IMR-90 (cell line): ENCODE data around the gene CEBPZ. TPM values are rescaled to one million over a fixed set of nuclear protein-coding genes. Genes with fewer than 3 reads are reported as not detected.
A peak's percentile ranks its signal among the peaks of the same experiment; 100 is the strongest.

Experiments used
- ATAC-seq: fragments of 200-7000 bp; cut with Tn5 transposase; 2 replicates; pipeline ENCODE4 v1.9.1; 2020; ENCODE audit warnings: low read depth, mild to moderate bottlenecking, moderate library complexity
- BruUV-seq: library from RNA; stranded (reverse); fragments of 400-500 nt; replicated peaks from 2 replicates; lab custom pipeline; 2021; lab: Mats Ljungman, UMichigan
- CTCF ChIA-PET: fragments of 300-600 bp; formaldehyde crosslinking; extraction: SDS; loops from one replicate; lab custom pipeline; 2021; ENCODE audit warnings: antibody characterized with exemption; lab: Yijun Ruan, JAX
- POLR2A ChIA-PET: fragments of 300-600 bp; sonication (Branson Sonifier 250); formaldehyde crosslinking; loops from one replicate; lab custom pipeline; 2022; ENCODE audit warnings: antibody characterized with exemption; ENCODE audit not compliant: unreplicated experiment; lab: Charles Lee
- DNase-seq: peaks from one replicate; pipeline ENCODE4 v3.0.0; 2013
- H2AFZ ChIP-seq: replicated peaks from 2 replicates; pipeline ENCODE3; 2013; ENCODE audit warnings: low read length, mild to moderate bottlenecking; ENCODE audit not compliant: poor library complexity
- H2AK5ac ChIP-seq: 2 replicates; pipeline ENCODE4 v1.6.1; 2013; ENCODE audit warnings: low read depth, low read length, inconsistent platforms
- H2AK9ac ChIP-seq: replicated peaks from 2 replicates; pipeline ENCODE3; 2013; ENCODE audit warnings: mild to moderate bottlenecking, low read depth, low read length, moderate library complexity; ENCODE audit not compliant: poor library complexity
- H2BK120ac ChIP-seq: 2 replicates; pipeline ENCODE4 v1.6.1; 2013; ENCODE audit warnings: low read depth, low read length, inconsistent platforms
- H2BK15ac ChIP-seq: 3 replicates; pipeline ENCODE4 v1.6.1; 2013; ENCODE audit warnings: low read depth, low read length, inconsistent platforms
- H2BK20ac ChIP-seq: 2 replicates; pipeline ENCODE4 v1.6.1; 2013; ENCODE audit warnings: low read depth, mild to moderate bottlenecking, inconsistent platforms, low read length, moderate library complexity
- H2BK5ac ChIP-seq: 2 replicates; pipeline ENCODE4 v1.6.1; 2013; ENCODE audit warnings: mild to moderate bottlenecking, low read depth, low read length, inconsistent platforms; ENCODE audit not compliant: poor library complexity, severe bottlenecking
- H3K14ac ChIP-seq: replicated peaks from 2 replicates; pipeline ENCODE4 v1.6.1; 2013; ENCODE audit warnings: low read depth, low read length, inconsistent platforms
- H3K18ac ChIP-seq: 2 replicates; pipeline ENCODE4 v1.6.1; 2013; ENCODE audit warnings: low read depth, low read length, control low read depth
- H3K23ac ChIP-seq: 2 replicates; pipeline ENCODE4 v1.6.1; 2013; ENCODE audit warnings: low read depth, low read length, inconsistent platforms
- H3K27ac ChIP-seq: 2 replicates; pipeline ENCODE4 v1.5.1; 2013; ENCODE audit warnings: mild to moderate bottlenecking, control low read depth, low read length; ENCODE audit not compliant: insufficient read depth
- H3K27me3 ChIP-seq: 2 replicates; pipeline ENCODE4 v1.6.1; 2013; ENCODE audit warnings: low read length; ENCODE audit not compliant: control insufficient read depth, insufficient read depth
- H3K36me3 ChIP-seq: 2 replicates; pipeline ENCODE4 v1.6.1; 2013; ENCODE audit warnings: low read length, mixed read lengths; ENCODE audit not compliant: control insufficient read depth, insufficient read depth
- H3K4ac ChIP-seq: 2 replicates; pipeline ENCODE4 v1.6.1; 2013; ENCODE audit warnings: low read depth, low read length, inconsistent platforms
- H3K4me1 ChIP-seq: 2 replicates; pipeline ENCODE4 v1.6.1; 2013; ENCODE audit warnings: low read length, mixed read lengths; ENCODE audit not compliant: control insufficient read depth, insufficient read depth
- H3K4me2 ChIP-seq: 2 replicates; pipeline ENCODE4 v1.6.1; 2013; ENCODE audit warnings: low read depth, mild to moderate bottlenecking, control low read depth, low read length, moderate library complexity
- H3K4me3 ChIP-seq: 2 replicates; pipeline ENCODE4 v1.5.1; 2013; ENCODE audit warnings: low read depth, mild to moderate bottlenecking, control low read depth, low read length, moderate library complexity; ENCODE audit not compliant: insufficient read depth
- H3K56ac ChIP-seq: 2 replicates; pipeline ENCODE4 v1.6.1; 2013; ENCODE audit warnings: low read length, inconsistent platforms; ENCODE audit not compliant: insufficient read depth; ENCODE audit errors: extremely low read depth
- H3K79me1 ChIP-seq, 2 experiments: 2 replicates each; pipeline ENCODE4 v1.6.1; 2013; ENCODE audit warnings: low read length in 2 of 2, inconsistent platforms in 1 of 2, low read depth in 1 of 2
- H3K9ac ChIP-seq: 2 replicates; pipeline ENCODE4 v1.6.1; 2013; ENCODE audit warnings: low read depth, low read length, control low read depth
- H3K9me1 ChIP-seq: 2 replicates; pipeline ENCODE4 v1.6.1; 2013; ENCODE audit warnings: low read length, inconsistent platforms; ENCODE audit not compliant: insufficient read depth
- H3K9me3 ChIP-seq: 2 replicates; pipeline ENCODE4 v1.6.1; 2013; ENCODE audit warnings: low read length; ENCODE audit not compliant: control insufficient read depth, insufficient read depth
- H4K20me1 ChIP-seq: 2 replicates; pipeline ENCODE4 v1.6.1; 2013; ENCODE audit warnings: low read length, inconsistent platforms; ENCODE audit not compliant: insufficient read depth
- H4K5ac ChIP-seq: 2 replicates; pipeline ENCODE4 v1.6.1; 2013; ENCODE audit warnings: mild to moderate bottlenecking, low read depth, low read length, control low read depth
- H4K8ac ChIP-seq, 2 experiments: 2 replicates each; pipeline ENCODE4 v1.6.1; 2013; ENCODE audit warnings: low read depth in 2 of 2, low read length in 2 of 2, control low read depth in 1 of 2, inconsistent platforms in 1 of 2
- H4K91ac ChIP-seq: 2 replicates; pipeline ENCODE4 v1.6.1; 2013; ENCODE audit warnings: low read depth, low read length, inconsistent platforms; ENCODE audit not compliant: insufficient read depth
- CEBPB ChIP-seq: IDR thresholded peaks from 2 replicates; pipeline ENCODE4 v1.6.1; 2012; ENCODE audit warnings: low read depth, low read length, improper control_type of control experiment
- CHD1 ChIP-seq: IDR thresholded peaks from 2 replicates; pipeline ENCODE4 v1.6.1; 2012; ENCODE audit warnings: low read depth, low read length, improper control_type of control experiment
- MAZ ChIP-seq: IDR thresholded peaks from 2 replicates; pipeline ENCODE4 v1.6.1; 2012; ENCODE audit warnings: low read depth, mild to moderate bottlenecking, low read length, improper control_type of control experiment, moderate library complexity, borderline replicate concordance
- NFE2L2 ChIP-seq: fragments of 150-350 bp; IDR thresholded peaks from 2 replicates; pipeline ENCODE4 v1.6.1; 2016; ENCODE audit warnings: low read depth, mild to moderate bottlenecking, low read length
- SMC3 ChIP-seq: fragments of 150-350 bp; IDR thresholded peaks from 2 replicates; pipeline ENCODE4 v1.6.1; 2016; ENCODE audit warnings: low read depth, mild to moderate bottlenecking, antibody characterized with exemption, low read length, moderate library complexity
- WGBS, 2 experiments: methylation state at CpG; one replicate each; pipeline versions ENCODE4 v1.1.5 to v1.1.7; 2013; ENCODE audit warnings: missing lambda C conversion rate in 2 of 2; ENCODE audit not compliant: insufficient read length in 1 of 2; ENCODE audit errors: extremely low coverage in 2 of 2; 5-methylcytosine and 5-hydroxymethylcytosine counted together
- dilution Hi-C: fragments of 300-500 bp; cut with HindIII; formaldehyde crosslinking; loops from one replicate; pipeline ENCODE4 v1.14.3; 2018; ENCODE audit warnings: low sequenced_read_pairs; ENCODE audit not compliant: unreplicated experiment
- in situ Hi-C: fragments of 300-500 bp; cut with MboI; formaldehyde crosslinking; loops from 3 replicates; pipeline ENCODE4 v1.14.3; 2019; ENCODE audit warnings: low sequenced_read_pairs, inconsistent platforms, mixed read lengths
- intact Hi-C: fragments of 100-400 bp; cut with micrococcal nuclease; formaldehyde crosslinking; loops from 2 replicates; pipeline ENCODE4 v1.10.0; 2022
- polyA plus RNA-seq, 3 experiments: library from polyadenylated mRNA; depleted of rRNA; stranded (reverse); fragments of >200 nt; gene quantifications; 2 replicates each; pipeline ENCODE4 v1.2.3, GENCODE V29; 2012; ENCODE audit warnings: low replicate concordance in 1 of 3
- total RNA-seq: library from RNA; depleted of rRNA; stranded (reverse); fragments of >200 nt; gene quantifications from 2 replicates; pipeline ENCODE4 v1.2.3, GENCODE V29; 2012
- TF ChIP-seq, protein P1 (sequence below): conservative IDR thresholded peaks from 2 replicates; pipeline ENCODE4 v1.5.1; 2012; ENCODE audit warnings: mild to moderate bottlenecking, low read depth, low read length, improper control_type of control experiment
- TF ChIP-seq, protein P2 (sequence below): fragments of 150-350 bp; IDR thresholded peaks from 2 replicates; pipeline ENCODE4 v1.6.1; 2016; ENCODE audit warnings: low read depth, mild to moderate bottlenecking, low read length, moderate library complexity, borderline replicate concordance
- TF ChIP-seq, protein P3 (sequence below): fragments of 150-350 bp; IDR thresholded peaks from 2 replicates; pipeline ENCODE4 v1.6.1; 2017; ENCODE audit warnings: mild to moderate bottlenecking, antibody characterized with exemption, low read length, low read depth

Gene CEBPZ
- total and polyA plus RNA-seq, 2 of the 4 experiments (the other 2 are of a cell fraction) = 9.4 to 33.3 TPM

DNA sequence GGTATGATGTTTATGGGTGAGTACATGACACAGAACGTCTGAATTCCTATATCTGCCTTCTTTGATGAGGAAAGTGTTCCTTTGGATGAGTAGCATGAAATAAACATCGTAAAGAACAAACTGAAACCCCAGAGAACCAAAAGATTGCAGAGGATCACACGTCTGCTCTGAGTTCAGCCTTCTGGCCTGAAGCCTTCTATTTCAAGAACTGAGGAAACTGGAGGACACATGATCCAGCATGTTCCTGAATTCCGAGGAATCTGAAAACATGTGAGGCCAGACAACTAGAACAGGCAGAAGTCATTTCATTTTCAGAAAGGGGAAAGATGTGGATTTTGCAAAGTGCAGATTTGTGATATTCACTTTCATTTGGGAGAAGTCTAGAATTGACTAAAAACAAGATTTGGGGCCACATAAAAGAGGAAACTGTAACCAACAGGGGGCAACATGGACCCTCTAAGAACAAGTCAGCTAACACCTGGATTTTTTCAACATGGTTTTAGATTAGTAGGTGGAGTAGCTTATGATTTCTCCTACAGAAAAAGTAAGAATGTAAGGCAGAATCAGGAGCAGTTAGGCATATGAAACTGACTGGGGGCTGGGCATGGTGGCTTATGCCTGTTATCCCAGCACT is 51.3 kb downstream of the CEBPZ start:
- Histone ChIP-seq H3K56ac (no peak overlapping the region), H3K4me1 (peaks cover 3% of the 10 kb centered on the region), H4K5ac (no peak overlapping the region), H3K14ac (no peak overlapping the region), H3K4me2 (peak overlapping the region; percentile 34; the same call in 1 of the 2 replicates), H3K18ac (no peak overlapping the region), H3K79me1 (no peaks in the 10 kb centered on the region), H4K8ac (no peak overlapping the region), H2AK9ac (no peak overlapping the region), H3K23ac (no peak overlapping the region), H2BK120ac (no peak overlapping the region), H2BK5ac (no peak overlapping the region), H3K9me1 (no peaks in the 10 kb centered on the region), H3K9ac (no peak overlapping the region), H3K27ac (no peak overlapping the region), H4K91ac (no peak overlapping the region), H2AK5ac (no peak overlapping the region), H2AFZ (no peak overlapping the region), H3K9me3 (no peaks in the 10 kb centered on the region), H2BK20ac (no peak overlapping the region), H3K4me3 (no peak overlapping the region), H4K20me1 (no peaks in the 10 kb centered on the region), H3K36me3 (no peaks in the 10 kb centered on the region), H3K4ac (no peak overlapping the region), H3K27me3 (no peaks in the 10 kb centered on the region), H2BK15ac (no peak overlapping the region)
- intact Hi-C loops = no loop called here
- DNase-seq = no peak
- TF ChIP-seq, protein P1, sequence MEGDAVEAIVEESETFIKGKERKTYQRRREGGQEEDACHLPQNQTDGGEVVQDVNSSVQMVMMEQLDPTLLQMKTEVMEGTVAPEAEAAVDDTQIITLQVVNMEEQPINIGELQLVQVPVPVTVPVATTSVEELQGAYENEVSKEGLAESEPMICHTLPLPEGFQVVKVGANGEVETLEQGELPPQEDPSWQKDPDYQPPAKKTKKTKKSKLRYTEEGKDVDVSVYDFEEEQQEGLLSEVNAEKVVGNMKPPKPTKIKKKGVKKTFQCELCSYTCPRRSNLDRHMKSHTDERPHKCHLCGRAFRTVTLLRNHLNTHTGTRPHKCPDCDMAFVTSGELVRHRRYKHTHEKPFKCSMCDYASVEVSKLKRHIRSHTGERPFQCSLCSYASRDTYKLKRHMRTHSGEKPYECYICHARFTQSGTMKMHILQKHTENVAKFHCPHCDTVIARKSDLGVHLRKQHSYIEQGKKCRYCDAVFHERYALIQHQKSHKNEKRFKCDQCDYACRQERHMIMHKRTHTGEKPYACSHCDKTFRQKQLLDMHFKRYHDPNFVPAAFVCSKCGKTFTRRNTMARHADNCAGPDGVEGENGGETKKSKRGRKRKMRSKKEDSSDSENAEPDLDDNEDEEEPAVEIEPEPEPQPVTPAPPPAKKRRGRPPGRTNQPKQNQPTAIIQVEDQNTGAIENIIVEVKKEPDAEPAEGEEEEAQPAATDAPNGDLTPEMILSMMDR = no peak
- TF ChIP-seq, protein P2, sequence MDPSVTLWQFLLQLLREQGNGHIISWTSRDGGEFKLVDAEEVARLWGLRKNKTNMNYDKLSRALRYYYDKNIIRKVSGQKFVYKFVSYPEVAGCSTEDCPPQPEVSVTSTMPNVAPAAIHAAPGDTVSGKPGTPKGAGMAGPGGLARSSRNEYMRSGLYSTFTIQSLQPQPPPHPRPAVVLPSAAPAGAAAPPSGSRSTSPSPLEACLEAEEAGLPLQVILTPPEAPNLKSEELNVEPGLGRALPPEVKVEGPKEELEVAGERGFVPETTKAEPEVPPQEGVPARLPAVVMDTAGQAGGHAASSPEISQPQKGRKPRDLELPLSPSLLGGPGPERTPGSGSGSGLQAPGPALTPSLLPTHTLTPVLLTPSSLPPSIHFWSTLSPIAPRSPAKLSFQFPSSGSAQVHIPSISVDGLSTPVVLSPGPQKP = no peak
- TF ChIP-seq, protein P3, sequence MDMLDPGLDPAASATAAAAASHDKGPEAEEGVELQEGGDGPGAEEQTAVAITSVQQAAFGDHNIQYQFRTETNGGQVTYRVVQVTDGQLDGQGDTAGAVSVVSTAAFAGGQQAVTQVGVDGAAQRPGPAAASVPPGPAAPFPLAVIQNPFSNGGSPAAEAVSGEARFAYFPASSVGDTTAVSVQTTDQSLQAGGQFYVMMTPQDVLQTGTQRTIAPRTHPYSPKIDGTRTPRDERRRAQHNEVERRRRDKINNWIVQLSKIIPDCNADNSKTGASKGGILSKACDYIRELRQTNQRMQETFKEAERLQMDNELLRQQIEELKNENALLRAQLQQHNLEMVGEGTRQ = no peak
- TF ChIP-seq CHD1 (no peak), SMC3 (no peak), NFE2L2 (no peak), MAZ (no peak), CEBPB (no peak)
- dilution Hi-C loops = no loop called here
- in situ Hi-C loops = no loop called here
- no TSS peak for BruUV-seq
- no peak for ATAC-seq
- WGBS, 2 experiments = 57% methylated on average over 1 of the region's 4 CpGs; no CpG with 5 or more reads in 1 of the 2 experiments
- CTCF ChIA-PET = no interaction called here
- POLR2A ChIA-PET = no interaction called here
